HG02759 (cell line): ENCODE results near the gene MT1G.
"Not testable (repeated sequence)": the region's sequence is repeated elsewhere in the genome, so short reads cannot be mapped to it uniquely, and the experiment has no call there.

Source experiments
- ATAC-seq: cut with Tn5 transposase; IDR thresholded peaks from one replicate; pipeline ENCODE4 v1.9.1; 2021; ENCODE audit warnings: mild to moderate bottlenecking, moderate library complexity; ENCODE audit not compliant: unreplicated experiment

Gene MT1G

DNA sequence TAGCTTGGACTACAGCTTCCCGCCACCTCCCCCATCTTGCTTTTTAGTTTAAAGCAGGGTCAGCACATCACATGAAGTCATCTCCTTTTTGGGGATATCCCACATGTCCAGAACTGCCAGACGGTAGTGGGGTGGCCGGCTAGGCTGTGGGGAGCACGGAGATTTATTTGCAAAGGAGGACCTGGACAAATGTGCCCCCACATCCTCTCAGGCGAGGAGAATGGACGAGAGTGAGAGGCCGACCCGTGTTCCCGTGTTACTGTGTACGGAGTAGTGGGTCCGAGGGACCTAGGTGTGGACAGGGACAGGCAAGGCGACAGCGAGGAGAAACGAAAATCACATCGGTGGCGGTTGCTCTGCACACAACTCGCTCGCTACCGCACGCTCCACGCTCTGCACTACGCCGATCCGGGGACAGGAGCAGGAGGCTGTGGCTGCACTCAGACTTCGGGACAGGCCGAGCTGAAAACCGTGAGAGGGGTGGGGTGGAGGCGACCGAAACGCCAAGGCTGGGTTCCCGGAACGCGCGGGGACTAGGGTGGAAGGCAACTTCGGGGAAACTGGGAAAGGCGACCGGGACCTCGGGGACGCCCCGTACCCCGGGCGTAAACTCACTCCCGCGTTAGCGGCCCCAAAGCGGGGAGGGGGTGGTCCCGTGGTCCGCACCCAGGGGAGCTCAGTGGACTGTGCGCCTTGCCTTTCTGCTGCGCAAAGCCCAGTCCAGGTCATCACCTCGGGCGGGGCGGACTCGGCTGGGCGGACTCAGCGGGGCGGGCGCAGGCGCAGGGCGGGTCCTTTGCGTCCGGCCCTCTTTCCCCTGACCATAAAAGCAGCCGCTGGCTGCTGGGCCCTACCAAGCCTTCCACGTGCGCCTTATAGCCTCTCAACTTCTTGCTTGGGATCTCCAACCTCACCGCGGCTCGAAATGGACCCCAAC, 29.8 kb downstream of the MT1G start, which contains the start of gene MT1A:
MT1A (plus strand) TSS at position 853 of the 937 bp plus-strand sequence; CDS start at position 926, 73 bp downstream.
- no peak for ATAC-seq

DNA sequence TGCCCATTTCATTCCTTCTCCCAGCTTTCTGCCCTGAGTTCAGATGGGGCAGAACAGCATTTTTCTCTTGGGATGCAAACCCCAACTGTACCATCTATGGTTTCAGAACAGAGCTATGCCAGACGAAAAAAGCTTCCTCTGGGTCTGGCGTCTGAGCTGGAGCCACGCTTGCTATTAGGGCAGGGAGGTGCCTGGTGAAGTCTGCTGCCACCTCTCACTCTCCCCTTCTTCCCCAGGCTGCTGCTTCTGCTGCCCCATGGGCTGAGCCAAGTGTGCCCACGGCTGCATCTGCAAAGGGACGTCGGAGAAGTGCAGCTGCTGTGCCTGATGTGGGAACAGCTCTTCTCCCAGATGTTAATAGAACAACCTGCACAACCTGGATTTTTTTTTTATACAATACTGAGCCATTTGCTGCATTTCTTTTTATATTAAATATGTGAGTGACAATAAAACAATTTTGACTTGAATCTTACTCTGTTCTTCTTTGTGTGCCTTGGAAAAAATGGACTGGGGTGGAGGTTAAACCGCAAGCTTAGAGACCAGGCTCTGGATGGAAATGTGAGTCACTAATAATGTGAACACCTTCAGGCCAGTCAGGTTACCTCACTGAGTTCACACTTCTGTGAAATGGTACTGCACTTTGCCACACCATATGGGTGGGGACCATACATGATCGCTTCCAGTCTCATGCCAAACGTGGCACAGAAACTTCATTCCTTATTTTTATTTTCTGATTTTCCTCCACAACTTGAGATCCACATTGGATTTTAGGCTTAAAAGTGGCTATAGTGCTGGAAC, 31.1 kb downstream of the MT1G start:
- ATAC-seq, result no peak

DNA sequence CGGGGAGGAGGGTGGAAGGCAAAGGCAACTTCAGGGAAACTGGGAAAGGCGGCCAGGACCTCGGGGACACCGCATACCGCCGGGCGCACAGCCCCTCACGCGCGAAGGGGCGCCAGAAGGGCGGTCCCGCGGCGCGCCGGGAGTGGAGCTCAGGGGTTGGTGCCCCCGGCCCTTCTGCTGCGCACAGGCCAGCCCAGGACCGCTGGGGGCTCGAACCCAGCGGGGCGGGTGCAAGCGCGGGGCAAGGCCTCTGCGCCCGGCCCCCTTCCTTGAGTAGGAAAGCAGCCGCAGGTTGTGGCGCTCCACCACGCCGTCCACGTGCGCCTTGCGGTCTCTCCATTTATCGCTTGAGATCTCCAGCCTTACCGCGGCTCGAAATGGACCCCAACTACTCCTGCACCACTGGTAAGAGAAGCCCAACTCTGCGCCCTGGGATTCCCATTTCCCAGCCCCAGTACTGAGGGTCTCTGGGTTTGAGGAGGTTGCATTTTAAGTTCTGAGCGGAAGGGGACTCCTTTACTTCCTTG, 32.4 kb downstream of the MT1G start:
- no peak for ATAC-seq

DNA sequence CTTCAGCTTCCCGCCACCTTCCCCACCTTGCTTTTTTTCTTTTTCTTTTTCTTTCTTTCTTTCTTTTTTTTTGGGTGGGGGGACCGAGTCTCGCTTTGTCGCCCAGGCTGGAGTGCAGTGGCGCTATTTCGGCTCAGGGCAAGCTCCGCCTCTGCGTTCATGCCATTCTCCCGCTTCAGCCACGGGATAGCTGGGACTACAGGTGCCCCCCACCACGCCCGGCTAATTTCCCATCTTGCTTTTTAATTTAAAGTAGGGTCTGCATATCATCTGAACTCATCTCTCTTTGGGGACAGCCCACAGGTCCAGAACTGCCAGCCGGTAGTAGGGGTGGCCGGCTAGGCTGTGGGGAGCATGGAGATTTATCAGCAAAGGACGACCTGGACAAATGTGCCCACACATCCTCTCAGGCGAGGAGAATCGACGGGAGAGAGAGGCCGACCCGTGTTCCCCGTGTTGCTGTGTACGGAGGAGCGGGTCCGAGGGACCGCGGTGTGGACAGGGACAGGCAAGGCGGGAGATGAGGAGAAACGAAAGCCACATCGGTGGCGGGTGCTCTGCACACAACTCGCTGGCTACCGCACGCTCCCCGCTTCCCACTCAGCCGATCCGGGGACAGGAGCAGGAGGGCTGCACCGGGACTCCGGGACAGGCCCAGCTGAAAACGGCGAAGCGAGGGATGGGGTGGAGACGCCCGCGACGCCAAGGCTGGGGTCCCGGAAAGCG, 33.0 kb downstream of the MT1G start:
- ATAC-seq, result no peak

DNA sequence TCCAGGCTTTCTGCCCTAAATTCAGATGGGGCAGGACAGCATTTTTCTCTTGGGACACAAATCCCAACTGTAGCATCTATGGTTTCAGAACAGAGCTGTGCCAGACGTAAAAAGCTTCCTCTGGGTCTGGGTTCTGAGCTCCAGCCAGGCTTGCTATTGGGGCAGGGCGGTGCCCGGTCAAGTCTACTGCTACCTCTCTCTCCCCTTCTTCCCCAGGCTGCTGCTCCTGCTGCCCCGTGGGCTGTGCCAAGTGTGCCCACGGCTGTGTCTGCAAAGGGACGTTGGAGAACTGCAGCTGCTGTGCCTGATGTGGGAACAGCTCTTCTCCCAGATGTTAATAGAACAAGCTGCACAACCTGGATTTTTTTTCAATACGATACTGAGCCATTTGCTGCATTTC, 34.3 kb downstream of the MT1G start:
- no peak for ATAC-seq

GRCh38 chr16:56632848-56633365, 35.0 kb downstream of the MT1G start:
- no peak for ATAC-seq

DNA sequence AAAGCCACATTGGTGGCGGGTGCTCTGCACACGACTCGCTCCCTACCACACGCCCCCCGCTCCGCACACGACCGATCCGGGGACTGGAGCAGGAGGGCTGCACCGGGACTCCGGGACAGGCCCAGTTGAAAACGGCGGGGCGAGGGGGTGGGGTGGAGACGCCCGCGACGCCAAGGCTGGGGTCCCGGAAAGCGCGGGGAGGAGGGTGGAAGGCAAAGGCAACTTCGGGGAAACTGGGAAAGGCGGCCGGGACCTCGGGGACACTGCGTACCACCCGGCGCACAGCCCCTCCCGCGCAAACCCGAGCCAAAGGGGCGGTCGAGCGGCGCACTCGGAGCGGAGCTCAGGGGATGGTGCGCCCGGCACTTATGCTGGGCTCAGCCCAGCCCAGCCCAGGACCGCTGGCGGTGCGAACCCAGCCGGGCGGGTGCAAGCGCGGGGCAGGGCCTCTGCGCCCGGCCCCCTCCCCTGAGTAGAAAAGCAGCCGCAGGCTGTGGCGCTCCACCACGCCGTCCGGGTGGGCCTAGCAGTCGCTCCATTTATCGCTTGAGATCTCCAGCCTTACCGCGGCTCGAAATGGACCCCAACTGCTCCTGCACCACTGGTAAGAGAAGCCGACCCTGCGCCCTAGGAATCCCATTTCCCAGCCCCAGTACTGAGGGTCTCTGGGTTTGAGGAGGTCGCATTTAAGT, 35.6 kb downstream of the MT1G start, which contains the start of gene MT1M:
MT1M (plus strand) TSS at position 504 of the 692 bp plus-strand sequence; CDS start at position 577, 73 bp downstream.
- ATAC-seq, result no peak

DNA sequence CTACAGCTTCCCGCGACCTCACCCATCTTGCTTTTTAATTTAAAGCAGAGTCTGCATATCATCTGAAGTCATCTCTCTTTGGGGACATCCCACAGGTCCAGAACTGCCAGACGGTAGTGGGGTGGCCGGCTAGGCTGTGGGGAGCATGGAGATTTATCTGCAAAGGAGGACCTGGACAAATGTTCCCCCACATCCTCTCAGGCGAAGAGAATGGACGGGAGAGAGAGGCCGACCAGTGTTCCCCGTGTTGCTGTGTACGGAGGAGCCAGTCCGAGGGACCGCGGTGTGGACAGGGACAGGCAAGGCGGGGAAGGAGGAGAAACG, 36.1 kb downstream of the MT1G start:
- no peak for ATAC-seq

DNA sequence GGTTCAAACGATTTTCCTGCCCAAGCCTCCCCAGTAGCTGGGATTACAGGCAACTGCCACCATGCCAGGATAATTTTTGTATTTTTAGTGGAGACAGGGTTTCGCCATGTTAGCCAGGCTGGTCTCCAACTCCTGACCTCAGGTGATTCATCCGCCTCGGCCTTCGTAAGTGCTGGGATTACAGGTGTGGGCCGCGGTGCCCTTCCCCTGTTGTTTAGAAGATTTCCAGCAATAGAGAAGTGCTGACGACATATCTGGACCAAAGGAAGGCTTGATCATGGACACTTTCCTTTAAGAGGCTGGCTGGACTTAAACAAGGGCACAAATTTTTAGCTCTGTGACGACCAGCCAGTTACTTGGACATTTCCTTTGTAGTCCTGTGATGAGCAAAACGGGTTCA, 36.7 kb downstream of the MT1G start:
- ATAC-seq, result no peak

- peak; percentile 72 for ATAC-seq
Observed at GRCh38 chr16:56630134-56630533, 37.7 kb downstream of the MT1G start.

GRCh38 chr16:56629531-56629930, 38.3 kb downstream of the MT1G start:
- no peak for ATAC-seq

DNA sequence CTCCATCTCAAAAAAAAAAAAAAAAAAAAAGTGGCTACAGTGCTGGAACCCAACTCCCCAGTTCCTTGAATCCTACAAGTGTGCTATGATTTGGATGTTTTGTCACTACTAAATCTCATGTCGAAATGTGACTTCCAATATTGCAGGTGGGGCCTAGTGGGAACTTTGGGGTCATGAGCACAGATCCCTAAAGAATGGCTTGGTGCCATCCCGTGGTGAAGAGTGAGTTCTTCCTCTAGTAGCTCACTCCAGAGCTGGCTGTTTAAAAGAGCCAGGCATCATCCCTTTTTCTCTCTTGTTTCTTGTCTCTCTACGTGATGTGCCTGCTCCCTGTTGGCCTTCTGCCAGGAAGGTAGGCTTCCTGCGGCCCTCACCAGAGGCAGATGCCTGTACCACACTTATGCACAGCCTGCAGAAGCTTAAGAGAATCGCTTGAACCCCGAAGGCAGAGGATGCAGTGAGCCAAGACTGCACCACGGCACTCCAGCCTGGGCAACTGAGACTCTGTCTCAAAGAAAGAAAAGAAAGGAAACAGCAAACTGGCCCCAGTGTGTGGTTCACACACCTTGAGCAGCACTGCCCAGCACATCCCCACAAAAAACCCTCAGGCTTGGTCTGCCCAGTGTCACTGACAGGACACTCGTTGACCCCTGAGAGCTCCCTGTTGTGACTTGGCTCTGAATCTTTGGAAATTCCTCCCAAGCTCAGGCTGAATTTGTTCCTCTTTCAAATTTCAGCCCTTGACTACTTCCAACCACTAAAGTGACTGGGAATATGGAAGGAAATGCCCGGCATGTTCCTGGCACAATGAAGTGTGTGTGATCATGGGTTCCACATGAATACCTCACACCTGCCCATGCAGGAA, 39.1 kb downstream of the MT1G start:
- ATAC-seq, result no peak

GRCh38 chr16:56626685-56627084, 41.2 kb downstream of the MT1G start:
- ATAC-seq, result no peak

- ATAC-seq, result peak; percentile 12
Observed at GRCh38 chr16:56625943-56626654, 41.8 kb downstream of the MT1G start.

DNA sequence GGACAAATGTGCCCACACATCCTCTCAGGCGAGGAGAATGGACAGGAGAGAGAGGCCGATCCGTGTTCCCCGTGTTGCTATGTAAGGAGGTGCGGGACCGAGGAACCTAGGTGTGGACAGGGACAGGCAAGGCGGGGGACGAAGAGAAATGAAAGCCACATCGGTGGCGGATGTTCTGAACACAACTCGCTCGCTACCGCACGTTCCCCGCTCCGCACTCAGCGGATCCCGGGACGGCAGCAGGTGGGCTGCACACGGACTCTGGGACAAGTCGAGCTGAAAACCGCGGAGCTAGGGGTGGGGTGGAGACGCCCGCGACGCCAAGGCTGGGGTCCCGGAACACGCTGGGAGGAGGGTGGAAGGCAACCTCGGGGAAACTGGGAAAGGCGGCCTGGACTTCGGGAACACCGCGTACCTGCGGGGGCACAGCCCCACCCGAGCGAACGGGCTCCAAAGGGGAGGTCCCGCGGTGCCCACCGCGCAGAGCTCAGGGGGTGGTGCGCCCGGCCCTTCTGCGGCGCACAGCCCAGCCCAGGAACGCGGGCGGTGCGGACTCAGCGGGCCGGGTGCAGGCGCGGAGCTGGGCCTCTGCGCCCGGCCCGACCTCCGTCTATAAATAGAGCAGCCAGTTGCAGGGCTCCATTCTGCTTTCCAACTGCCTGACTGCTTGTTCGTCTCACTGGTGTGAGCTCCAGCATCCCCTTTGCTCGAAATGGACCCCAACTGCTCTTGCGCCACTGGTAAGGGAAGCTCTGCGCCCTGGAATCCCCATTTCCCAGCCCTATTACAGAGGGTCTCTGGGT, 42.5 kb downstream of the MT1G start, which contains the start of gene MT1E:
MT1E (plus strand) TSS at position 642 of the 803 bp plus-strand sequence; CDS start at position 713, 71 bp downstream.
- peak; percentile 76 for ATAC-seq

DNA sequence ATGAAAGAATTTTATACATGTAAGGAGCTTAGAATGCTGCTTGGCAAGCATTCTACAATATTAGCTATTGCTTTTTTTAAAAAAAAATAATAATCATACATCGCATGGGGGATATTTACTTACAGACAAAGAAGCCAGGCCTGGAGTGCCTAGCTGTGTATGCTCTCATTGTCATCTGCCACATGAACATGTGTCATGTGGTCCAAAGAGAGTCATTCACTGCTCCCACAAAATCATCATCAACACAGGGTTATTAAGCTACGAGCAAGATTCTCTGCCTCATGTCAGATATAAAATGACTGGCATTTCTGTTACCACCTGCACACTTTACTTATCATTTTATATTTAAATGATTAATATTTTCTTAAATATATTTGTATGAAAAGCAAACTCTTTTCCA, 44.2 kb downstream of the MT1G start:
- no peak for ATAC-seq

- ATAC-seq, result not testable (repeated sequence)
Observed at GRCh38 chr16:56623184-56623583, 44.7 kb downstream of the MT1G start.
